Measurements from ENCODE around the gene KCNC2.
"Not testable (repeated sequence)": the region's sequence is repeated elsewhere in the genome, so short reads cannot be mapped to it uniquely, and the experiment has no call there.

- TF ChIP-seq CTCF, POLR2AphosphoS5 (IDR thresholded peaks at IDR 0.05): not testable (repeated sequence)
Observed at GRCh38 chr12:75185881-75186280, 23.8 kb downstream of the KCNC2 start.
